Stimulated activated CD4-positive, alpha-beta T cell treated with anti-CD3 and anti-CD28 coated beads, TNF-alpha, amount 100 ng/mL, for 24 hours (primary cell): Measurements from ENCODE around the gene STYXL1.
A peak's percentile ranks its signal among the peaks of the same experiment; 100 is the strongest.
"Not testable (repeated sequence)": the region's sequence is repeated elsewhere in the genome, so short reads cannot be mapped to it uniquely, and the experiment has no call there.

Experiments
- DNase-seq, 3 experiments: peaks; one replicate each; pipeline ENCODE4 v3.0.0-alpha.2; 2020; ENCODE audit warnings: low read depth in 3 of 3

STYXL1 gene

GRCh38 chr7:76047811-76048667 is at the start of gene STYXL1, which contains the start of gene MDH2:
TSS of gene STYXL1 (minus strand) at chr7:76048000. CDS start at chr7:76030523, 17,477 bp downstream.
TSS of gene MDH2 (plus strand) at chr7:76048106. CDS start at chr7:76048161, 55 bp downstream.
- peak; percentile 82 to 92 (median 83) for DNase-seq

GRCh38 chr7:76095908-76096307 is 48.1 kb upstream of the STYXL1 start:
- no peak for DNase-seq

- DNase-seq, result not testable (repeated sequence)
Measured at GRCh38 chr7:76094326-76094725, 46.5 kb upstream of the STYXL1 start.

GRCh38 chr7:76093531-76093930 is 45.7 kb upstream of the STYXL1 start:
- not testable (repeated sequence) for DNase-seq

- no peak for DNase-seq
Measured at GRCh38 chr7:76091506-76091905, 43.7 kb upstream of the STYXL1 start.

- no peak for DNase-seq
Measured at GRCh38 chr7:76089865-76090475, 42.2 kb upstream of the STYXL1 start.

- not testable (repeated sequence) for DNase-seq
Measured at GRCh38 chr7:76087362-76087791, 39.6 kb upstream of the STYXL1 start.

GRCh38 chr7:76086070-76086469 is 38.3 kb upstream of the STYXL1 start:
- no peak for DNase-seq

GRCh38 chr7:76084115-76084514 is 36.3 kb upstream of the STYXL1 start:
- not testable (repeated sequence) for DNase-seq

GRCh38 chr7:76080204-76080603 is 32.4 kb upstream of the STYXL1 start:
- DNase-seq, result no peak

- no peak for DNase-seq
Measured at GRCh38 chr7:76077435-76077834, 29.6 kb upstream of the STYXL1 start.

- no peak for DNase-seq
Measured at GRCh38 chr7:76076995-76077394, 29.2 kb upstream of the STYXL1 start.

GRCh38 chr7:76074972-76075370 is 27.2 kb upstream of the STYXL1 start:
- DNase-seq, result no peak

GRCh38 chr7:76074306-76074971 is 26.6 kb upstream of the STYXL1 start:
- no peak for DNase-seq

- no peak for DNase-seq
Measured at GRCh38 chr7:76073335-76073990, 25.7 kb upstream of the STYXL1 start.

- no peak for DNase-seq
Measured at GRCh38 chr7:76072243-76073148, 24.7 kb upstream of the STYXL1 start.

GRCh38 chr7:76071316-76072242 is 23.8 kb upstream of the STYXL1 start:
- DNase-seq, result no peak

- no peak for DNase-seq
Measured at GRCh38 chr7:76069238-76069638, 21.4 kb upstream of the STYXL1 start.

- no peak for DNase-seq
Measured at GRCh38 chr7:76066716-76067503, 19.1 kb upstream of the STYXL1 start.
